Left ventricle myocardium inferior (tissue), 1 donor: ENCODE data around the gene RASAL1. TPM values are rescaled to one million over a fixed set of nuclear protein-coding genes. Genes with fewer than 3 reads are reported as not detected.

Experiments
- DNase-seq: peaks from one replicate; pipeline ENCODE4 v3.0.0-alpha.2; 2020
- H3K27ac ChIP-seq: fragments of 200-600 bp; replicated peaks from 2 replicates; pipeline ENCODE4 v1.8.0; 2021
- H3K27me3 ChIP-seq: fragments of 200-600 bp; 2 replicates; pipeline ENCODE4 v1.8.0; 2021; ENCODE audit warnings: low read depth
- H3K36me3 ChIP-seq: fragments of 200-600 bp; 2 replicates; pipeline ENCODE4 v1.8.0; 2021
- H3K4me1 ChIP-seq: fragments of 200-600 bp; 2 replicates; pipeline ENCODE4 v1.8.0; 2021
- H3K4me3 ChIP-seq: fragments of 200-600 bp; 2 replicates; pipeline ENCODE4 v1.8.0; 2021; ENCODE audit warnings: mild to moderate bottlenecking, moderate library complexity
- H3K9me3 ChIP-seq: fragments of 200-600 bp; replicated peaks from 2 replicates; pipeline ENCODE4 v1.8.0; 2021
- intact Hi-C: fragments of 100-400 bp; cut with micrococcal nuclease; formaldehyde crosslinking; loops from one replicate; pipeline ENCODE4 v1.11.0; 2022
- total RNA-seq: library from RNA; stranded (reverse); fragmentation: NEBNext Ultra II Directional; extraction: Animal tissue kit (Norgen Biotek cat#: 25700); gene quantifications from one replicate; pipeline ENCODE4 v1.2.1, GENCODE V29; 2021
- TF ChIP-seq, protein P1 (sequence below): fragments of 200-600 bp; IDR thresholded peaks from 2 replicates; pipeline ENCODE4 v1.8.0; 2021; ENCODE audit warnings: antibody characterized with exemption, mild to moderate bottlenecking, borderline replicate concordance
- donor health status: DM: no; HTN: yes; CAD: no; lungs with severe emphysema.

Gene RASAL1
- total RNA-seq, 1 donor from 2014 or later, result not detected

- intact Hi-C loops, result no loop called here
- H3K4me3 ChIP-seq, result peak within 1 kb of the TSS; percentile 23
Observed at GRCh38 chr12:113149361-113150150, 14.0 kb upstream of the RASAL1 start, which contains the start of gene CFAP73. CFAP73 (plus strand) TSS chr12:113149724; CDS start chr12:113149858, 134 bp downstream.

GRCh38 chr12:113146999-113147398 lies 11.4 kb upstream of the RASAL1 start:
- intact Hi-C loops, result no loop called here
- H3K9me3 ChIP-seq, result no peaks in the 10 kb centered on the region
- TF ChIP-seq, protein P1, sequence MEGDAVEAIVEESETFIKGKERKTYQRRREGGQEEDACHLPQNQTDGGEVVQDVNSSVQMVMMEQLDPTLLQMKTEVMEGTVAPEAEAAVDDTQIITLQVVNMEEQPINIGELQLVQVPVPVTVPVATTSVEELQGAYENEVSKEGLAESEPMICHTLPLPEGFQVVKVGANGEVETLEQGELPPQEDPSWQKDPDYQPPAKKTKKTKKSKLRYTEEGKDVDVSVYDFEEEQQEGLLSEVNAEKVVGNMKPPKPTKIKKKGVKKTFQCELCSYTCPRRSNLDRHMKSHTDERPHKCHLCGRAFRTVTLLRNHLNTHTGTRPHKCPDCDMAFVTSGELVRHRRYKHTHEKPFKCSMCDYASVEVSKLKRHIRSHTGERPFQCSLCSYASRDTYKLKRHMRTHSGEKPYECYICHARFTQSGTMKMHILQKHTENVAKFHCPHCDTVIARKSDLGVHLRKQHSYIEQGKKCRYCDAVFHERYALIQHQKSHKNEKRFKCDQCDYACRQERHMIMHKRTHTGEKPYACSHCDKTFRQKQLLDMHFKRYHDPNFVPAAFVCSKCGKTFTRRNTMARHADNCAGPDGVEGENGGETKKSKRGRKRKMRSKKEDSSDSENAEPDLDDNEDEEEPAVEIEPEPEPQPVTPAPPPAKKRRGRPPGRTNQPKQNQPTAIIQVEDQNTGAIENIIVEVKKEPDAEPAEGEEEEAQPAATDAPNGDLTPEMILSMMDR, result no peak
- no peak for DNase-seq
- H3K27me3 ChIP-seq, result peaks cover 61% of the 10 kb centered on the region
- no peak overlapping the region for H3K4me3 ChIP-seq
- no peak overlapping the region for H3K27ac ChIP-seq
- H3K4me1 ChIP-seq, result peaks cover 14% of the 10 kb centered on the region
- H3K36me3 ChIP-seq, result no peaks in the 10 kb centered on the region

More at GRCh38 chr12:113149361-113150150, 14.0 kb upstream of the RASAL1 start, which contains the start of gene CFAP73:
- Histone ChIP-seq H3K27me3 (peaks cover 69% of the 10 kb centered on the region), H3K9me3 (no peaks in the 10 kb centered on the region), H3K36me3 (no peaks in the 10 kb centered on the region), H3K4me1 (peaks cover 24% of the 10 kb centered on the region), H3K27ac (no peak within 1 kb of the TSS)
- TF ChIP-seq, protein P1, result no peak
- peak; percentile 59 for DNase-seq

DNA sequence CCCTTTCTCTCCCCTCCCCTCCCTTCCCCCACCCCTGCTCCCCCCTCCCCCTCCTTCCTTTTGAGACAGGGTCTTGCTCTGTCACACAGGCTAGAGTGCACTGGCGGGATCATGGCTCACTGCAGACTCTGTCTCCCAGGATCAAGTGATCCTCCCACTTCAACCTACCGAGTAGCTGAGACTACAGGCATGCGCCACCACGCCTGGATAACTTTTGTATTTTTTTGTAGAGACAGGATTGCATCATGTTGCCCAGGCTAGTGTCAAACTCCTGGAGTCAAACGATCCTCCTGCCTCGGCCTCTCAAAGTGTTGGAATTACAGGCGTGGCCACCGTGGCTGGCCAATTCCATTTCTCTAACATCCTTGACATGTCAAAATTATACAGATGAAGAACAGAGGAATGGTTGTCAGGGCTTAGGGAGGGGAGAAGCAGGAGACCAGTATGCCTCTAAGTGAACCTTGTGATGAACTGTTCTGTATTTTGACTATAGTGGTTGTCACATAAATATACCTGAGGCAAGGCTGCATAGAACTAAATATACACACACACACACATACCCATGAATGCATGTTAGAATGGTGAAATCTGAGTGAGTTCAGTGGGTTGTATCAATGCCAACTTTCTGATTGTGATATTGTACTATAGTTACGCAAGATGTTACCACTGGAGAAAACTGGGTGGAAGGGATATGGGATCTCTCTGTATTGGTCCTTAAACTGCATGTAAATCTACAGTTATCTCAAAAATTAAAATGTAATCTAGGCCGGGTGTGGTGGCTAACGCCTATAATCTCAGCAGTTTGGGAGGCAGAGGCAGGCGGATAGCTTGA lies 10.4 kb upstream of the RASAL1 start:
- Histone ChIP-seq H3K27me3 (peaks cover 54% of the 10 kb centered on the region), H3K36me3 (no peaks in the 10 kb centered on the region), H3K4me1 (peaks cover 15% of the 10 kb centered on the region), H3K9me3 (no peaks in the 10 kb centered on the region), H3K27ac (no peak overlapping the region), H3K4me3 (no peak overlapping the region)
- intact Hi-C loops, result no loop called here
- TF ChIP-seq, protein P1, result no peak
- no peak for DNase-seq

DNA sequence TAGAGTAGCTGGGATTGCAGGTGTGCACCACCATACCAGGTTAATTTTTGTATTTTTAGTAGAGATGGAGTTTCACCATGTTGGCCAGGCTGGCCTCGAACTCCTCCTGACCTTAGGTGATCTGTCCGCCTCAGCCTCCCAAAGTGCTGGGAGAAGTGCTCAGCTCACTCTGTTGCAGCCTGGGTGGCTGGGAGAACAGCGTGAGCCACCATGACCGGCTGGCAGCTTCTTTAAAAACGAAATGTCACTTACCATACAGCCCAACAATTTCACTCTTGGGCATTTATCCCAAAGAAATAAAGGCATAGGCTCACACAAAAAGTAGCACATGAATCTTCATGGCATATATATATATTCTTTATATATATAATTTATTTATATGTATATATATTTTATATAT lies 9.2 kb upstream of the RASAL1 start:
- no peak overlapping the region for H3K27ac ChIP-seq
- DNase-seq, result no peak
- H3K4me1 ChIP-seq, result peaks cover 13% of the 10 kb centered on the region
- intact Hi-C loops, result no loop called here
- H3K9me3 ChIP-seq, result no peaks in the 10 kb centered on the region
- no peaks in the 10 kb centered on the region for H3K36me3 ChIP-seq
- H3K4me3 ChIP-seq, result no peak overlapping the region
- H3K27me3 ChIP-seq, result peaks cover 43% of the 10 kb centered on the region
- TF ChIP-seq, protein P1, result no peak

GRCh38 chr12:113143959-113144358 lies 8.4 kb upstream of the RASAL1 start:
- Histone ChIP-seq H3K9me3 (no peaks in the 10 kb centered on the region), H3K36me3 (no peaks in the 10 kb centered on the region), H3K4me3 (no peak overlapping the region), H3K27ac (no peak overlapping the region), H3K4me1 (peaks cover 6% of the 10 kb centered on the region), H3K27me3 (peaks cover 36% of the 10 kb centered on the region)
- TF ChIP-seq, protein P1, result no peak
- intact Hi-C loops, result no loop called here
- no peak for DNase-seq
